Measurements from ENCODE around the gene OTX2. TPM values are rescaled to one million over a fixed set of nuclear protein-coding genes. Genes with fewer than 3 reads are reported as not detected.

Gene OTX2
- total and polyA plus RNA-seq, 2 donors from 2014 or later: not detected

DNA sequence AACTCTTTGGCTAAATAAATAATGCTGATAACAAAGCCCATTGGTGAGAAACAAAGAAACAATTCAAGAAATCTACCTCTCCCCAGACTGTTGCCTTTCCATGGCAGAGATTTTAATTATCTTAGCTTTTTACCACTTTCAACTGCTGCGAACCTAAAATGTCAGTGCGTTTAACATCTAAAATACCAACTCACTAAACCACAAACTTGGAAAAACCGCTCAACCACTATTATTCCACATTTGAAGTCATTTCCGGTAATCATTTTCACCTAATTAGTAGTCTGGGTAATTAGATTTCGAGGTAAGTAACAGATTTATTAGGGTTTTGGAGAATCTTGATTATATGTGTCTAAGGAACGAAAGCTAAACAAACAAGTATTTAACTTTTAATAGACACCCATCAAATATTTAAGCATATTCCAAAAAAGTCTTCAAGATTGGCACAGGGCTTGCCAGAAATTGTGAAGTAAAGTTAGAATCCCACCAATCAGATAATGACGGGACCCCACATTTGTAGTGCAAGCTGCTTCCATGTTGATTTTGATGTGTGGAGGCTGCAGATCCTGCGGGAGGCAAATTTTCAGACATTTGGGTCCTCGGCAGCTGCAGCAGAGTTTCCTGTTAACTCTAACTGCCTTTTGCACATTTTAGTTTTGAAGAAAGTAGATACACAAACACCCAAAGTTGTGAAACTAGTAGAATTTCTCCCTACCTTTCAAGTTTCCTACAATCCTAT is 4.1 kb downstream of the OTX2 start:
- no peaks in the 10 kb centered on the region for H3K36me3 ChIP-seq (ENCODE audit: control insufficient read depth in 2 of 3, insufficient read depth in 3 of 3, low read length in 3 of 3)
- no peak for DNase-seq

DNA sequence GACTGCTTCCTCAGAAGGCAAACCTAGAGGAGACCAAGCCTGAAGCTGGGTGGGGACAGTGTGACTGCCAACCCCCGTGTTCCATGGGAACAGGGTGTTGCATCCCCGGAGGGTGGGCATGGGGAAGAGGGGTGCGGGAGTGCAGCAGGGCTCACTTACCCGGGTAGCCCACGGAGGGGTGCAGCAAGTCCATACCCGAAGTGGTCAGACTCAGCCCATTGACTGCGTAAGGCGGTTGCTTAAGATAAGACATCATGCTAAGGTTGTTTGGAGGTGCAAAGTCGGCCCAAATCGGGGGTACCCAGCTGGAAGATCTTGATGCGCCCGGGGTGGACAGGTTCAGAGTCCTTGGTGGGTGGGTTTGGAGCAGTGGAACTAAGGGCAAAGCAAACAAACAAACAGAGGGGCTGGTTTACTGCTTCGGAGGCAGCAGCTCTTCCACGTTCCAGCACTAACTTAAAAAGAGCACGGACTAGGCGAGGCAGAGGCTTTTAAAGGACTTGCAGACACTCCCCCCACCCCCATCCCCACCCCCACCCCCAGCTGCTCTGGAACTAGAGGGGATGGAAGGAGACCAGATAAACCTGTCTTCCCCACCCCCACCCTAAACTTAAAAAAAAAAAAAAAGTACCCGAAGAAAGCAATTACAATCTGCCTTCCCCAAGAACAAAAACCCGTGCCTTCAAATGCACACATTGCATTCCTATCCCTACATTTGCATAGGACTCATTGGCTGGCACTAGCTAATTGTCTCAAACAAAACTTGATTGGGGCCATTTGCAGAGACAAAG is 4.9 kb downstream of the OTX2 start:
- peaks cover 88% of the 10 kb centered on the region for H3K27me3 ChIP-seq (ENCODE audit: control insufficient read depth, insufficient read depth, low read length)
- no peaks in the 10 kb centered on the region for H3K9me3 ChIP-seq (ENCODE audit: control insufficient read depth in 2 of 3, insufficient read depth in 1 of 3, low read length in 3 of 3)
- no peaks in the 10 kb centered on the region for H3K4me1 ChIP-seq (ENCODE audit: control insufficient read depth in 2 of 3, insufficient read depth in 2 of 3, low read depth in 1 of 3, low read length in 3 of 3)
- no peak for DNase-seq
- FAIRE-seq: no peak
- H3K9ac ChIP-seq (ENCODE audit: low read length in 3 of 3): no peak overlapping the region
- no peak overlapping the region for H3K27ac ChIP-seq (ENCODE audit: low read depth in 2 of 2, low read length in 2 of 2)
- intact Hi-C loops (cut with DNase I): no loop called here
- TF ChIP-seq, protein P1, sequence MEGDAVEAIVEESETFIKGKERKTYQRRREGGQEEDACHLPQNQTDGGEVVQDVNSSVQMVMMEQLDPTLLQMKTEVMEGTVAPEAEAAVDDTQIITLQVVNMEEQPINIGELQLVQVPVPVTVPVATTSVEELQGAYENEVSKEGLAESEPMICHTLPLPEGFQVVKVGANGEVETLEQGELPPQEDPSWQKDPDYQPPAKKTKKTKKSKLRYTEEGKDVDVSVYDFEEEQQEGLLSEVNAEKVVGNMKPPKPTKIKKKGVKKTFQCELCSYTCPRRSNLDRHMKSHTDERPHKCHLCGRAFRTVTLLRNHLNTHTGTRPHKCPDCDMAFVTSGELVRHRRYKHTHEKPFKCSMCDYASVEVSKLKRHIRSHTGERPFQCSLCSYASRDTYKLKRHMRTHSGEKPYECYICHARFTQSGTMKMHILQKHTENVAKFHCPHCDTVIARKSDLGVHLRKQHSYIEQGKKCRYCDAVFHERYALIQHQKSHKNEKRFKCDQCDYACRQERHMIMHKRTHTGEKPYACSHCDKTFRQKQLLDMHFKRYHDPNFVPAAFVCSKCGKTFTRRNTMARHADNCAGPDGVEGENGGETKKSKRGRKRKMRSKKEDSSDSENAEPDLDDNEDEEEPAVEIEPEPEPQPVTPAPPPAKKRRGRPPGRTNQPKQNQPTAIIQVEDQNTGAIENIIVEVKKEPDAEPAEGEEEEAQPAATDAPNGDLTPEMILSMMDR (IDR thresholded peaks at IDR 0.05; ENCODE audit: borderline replicate concordance, extremely low read depth, insufficient read depth): no peak
- no peak overlapping the region for H3K4me3 ChIP-seq (ENCODE audit: low read length in 3 of 3)
- H3K36me3 ChIP-seq (ENCODE audit: control insufficient read depth in 2 of 3, insufficient read depth in 3 of 3, low read length in 3 of 3): no peaks in the 10 kb centered on the region

More for the DNA sequence above, 4.1 kb downstream of the OTX2 start:
- H3K9ac ChIP-seq (ENCODE audit: low read length in 3 of 3): no peak overlapping the region
- H3K9me3 ChIP-seq (ENCODE audit: control insufficient read depth in 2 of 3, insufficient read depth in 1 of 3, low read length in 3 of 3): no peaks in the 10 kb centered on the region
- FAIRE-seq: no peak
- intact Hi-C loops (cut with DNase I): no loop called here
- peaks cover 88% of the 10 kb centered on the region for H3K27me3 ChIP-seq (ENCODE audit: control insufficient read depth, insufficient read depth, low read length)
- H3K4me3 ChIP-seq (ENCODE audit: low read length in 3 of 3): no peak overlapping the region
- H3K27ac ChIP-seq (ENCODE audit: low read depth in 2 of 2, low read length in 2 of 2): no peak overlapping the region
- no peaks in the 10 kb centered on the region for H3K4me1 ChIP-seq (ENCODE audit: control insufficient read depth in 2 of 3, insufficient read depth in 2 of 3, low read depth in 1 of 3, low read length in 3 of 3)
- TF ChIP-seq, protein P1 (IDR thresholded peaks at IDR 0.05; ENCODE audit: borderline replicate concordance, extremely low read depth, insufficient read depth): no peak

DNA sequence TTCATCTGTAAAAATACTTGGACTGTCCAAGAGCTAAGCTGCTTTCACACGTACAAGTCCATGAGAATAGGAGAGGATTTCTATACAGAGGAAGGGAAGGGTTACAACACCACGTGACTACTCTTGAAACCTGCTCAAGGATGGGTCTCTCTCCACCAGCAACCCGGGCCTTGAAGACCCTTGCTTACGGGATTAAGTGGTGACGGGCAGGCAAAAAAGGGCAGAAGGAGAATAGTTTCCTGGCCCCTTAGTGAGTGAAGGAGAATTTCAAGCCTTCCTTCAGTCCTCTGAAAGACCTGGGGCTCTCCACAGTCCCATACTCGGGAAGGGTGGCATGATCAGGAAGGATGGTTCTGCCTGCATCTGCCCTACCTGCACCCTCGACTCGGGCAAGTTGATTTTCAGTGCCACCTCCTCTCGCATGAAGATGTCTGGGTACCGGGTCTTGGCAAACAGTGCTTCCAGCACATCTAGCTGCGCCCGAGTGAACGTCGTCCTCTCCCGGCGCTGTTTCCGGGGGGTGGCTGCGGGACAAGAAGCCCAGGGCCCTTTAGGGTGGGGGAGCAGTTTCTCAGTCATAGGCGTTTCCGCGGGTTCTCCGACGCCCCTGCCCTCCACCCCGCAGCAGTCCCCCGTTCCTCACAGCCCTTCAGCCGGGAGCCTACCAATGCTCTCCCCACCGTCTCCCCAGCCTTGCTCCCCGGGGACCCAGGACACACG is 6.3 kb downstream of the OTX2 start:
- H3K4me3 ChIP-seq (ENCODE audit: low read length in 3 of 3): no peak overlapping the region
- peaks cover 93% of the 10 kb centered on the region for H3K27me3 ChIP-seq (ENCODE audit: control insufficient read depth, insufficient read depth, low read length)
- no peaks in the 10 kb centered on the region for H3K36me3 ChIP-seq (ENCODE audit: control insufficient read depth in 2 of 3, insufficient read depth in 3 of 3, low read length in 3 of 3)
- H3K9ac ChIP-seq (ENCODE audit: low read length in 3 of 3): no peak overlapping the region
- TF ChIP-seq, protein P1 (IDR thresholded peaks at IDR 0.05; ENCODE audit: borderline replicate concordance, extremely low read depth, insufficient read depth): no peak
- DNase-seq: no peak
- H3K27ac ChIP-seq (ENCODE audit: low read depth in 2 of 2, low read length in 2 of 2): no peak overlapping the region
- intact Hi-C loops (cut with DNase I): no loop called here
- no peaks in the 10 kb centered on the region for H3K9me3 ChIP-seq (ENCODE audit: control insufficient read depth in 2 of 3, insufficient read depth in 1 of 3, low read length in 3 of 3)
- H3K4me1 ChIP-seq (ENCODE audit: control insufficient read depth in 2 of 3, insufficient read depth in 2 of 3, low read depth in 1 of 3, low read length in 3 of 3): no peaks in the 10 kb centered on the region
- no peak for FAIRE-seq

Data from kidney (tissue), 14 donors.